OCI-LY3 (cell line): ENCODE data around the gene GPR107.

ENCODE experiments used
- H2AFZ ChIP-seq: fragments of 200-600, 300-600 bp; shearing (Covaris generic); 2 replicates; pipeline ENCODE4 v1.6.0; 2014; ENCODE audit warnings: antibody characterized with exemption, low read depth, low read length
- H3K27ac ChIP-seq: fragments of 200-600, 300-600 bp; sonication (generic); 2 replicates; pipeline ENCODE4 v1.5.1; 2014; ENCODE audit warnings: mild to moderate bottlenecking, low read length, moderate library complexity, mixed read lengths
- H3K27me3 ChIP-seq: fragments of 200-600, 300-600 bp; sonication (generic); 2 replicates; pipeline ENCODE4 v1.6.1; 2014; ENCODE audit warnings: low read depth, low read length, mixed read lengths
- H3K36me3 ChIP-seq: fragments of 200-600, 300-600 bp; sonication (generic); replicated peaks from 2 replicates; pipeline ENCODE3; 2014; ENCODE audit warnings: low read depth, low read length, mixed read lengths
- H3K4me1 ChIP-seq: fragments of 300-600, 200-600 bp; sonication (generic); 2 replicates; pipeline ENCODE4 v1.6.1; 2014; ENCODE audit warnings: low read length, mixed read lengths
- H3K4me2 ChIP-seq: fragments of 200-600, 300-600 bp; sonication (generic); 2 replicates; pipeline ENCODE4 v1.6.1; 2014; ENCODE audit warnings: low read length, mixed read lengths
- H3K4me3 ChIP-seq: fragments of 300-600, 200-600 bp; sonication (generic); 2 replicates; pipeline ENCODE4 v1.5.1; 2014; ENCODE audit warnings: antibody characterized with exemption, mild to moderate bottlenecking, low read length, moderate library complexity
- H3K79me2 ChIP-seq: fragments of 300-600, 200-600 bp; shearing (Covaris generic); 2 replicates; pipeline ENCODE4 v1.6.1; 2014; ENCODE audit warnings: mild to moderate bottlenecking, low read length, mixed read lengths
- H3K9ac ChIP-seq: fragments of 300-600, 200-600 bp; shearing (Covaris generic); 2 replicates; pipeline ENCODE4 v1.6.0; 2014; ENCODE audit warnings: mild to moderate bottlenecking, low read length, moderate library complexity
- H3K9me3 ChIP-seq: fragments of 200-600, 300-600 bp; shearing (Covaris generic); 2 replicates; pipeline ENCODE4 v1.6.1; 2014; ENCODE audit warnings: low read length, mixed read lengths; ENCODE audit not compliant: insufficient read depth
- H4K20me1 ChIP-seq: fragments of 200-600, 300-600 bp; sonication (generic); 2 replicates; pipeline ENCODE4 v1.6.1; 2016; ENCODE audit warnings: low read length, mixed read lengths; ENCODE audit not compliant: insufficient read depth
- CTCF ChIP-seq: fragments of 200-600, 300-600 bp; sonication (generic); IDR thresholded peaks from 2 replicates; pipeline ENCODE4 v1.5.1; 2014; ENCODE audit warnings: antibody characterized with exemption, low read length, low read depth
- EZH2phosphoT487 ChIP-seq: fragments of 200-600 bp; shearing (Covaris generic); IDR thresholded peaks from 2 replicates; pipeline ENCODE4 v1.6.1; 2018; ENCODE audit warnings: antibody characterized with exemption, mixed run types, low read depth

The GPR107 gene

GRCh38 chr9:130049431-130050210 is 4.1 kb upstream of the GPR107 start:
- no peak overlapping the region for H3K4me3 ChIP-seq
- TF ChIP-seq EZH2phosphoT487 (no peak), CTCF (no peak)
- H3K4me2 ChIP-seq: no peak overlapping the region
- H3K36me3 ChIP-seq: no peaks in the 10 kb centered on the region
- H3K9ac ChIP-seq: no peak overlapping the region
- no peaks in the 10 kb centered on the region for H4K20me1 ChIP-seq
- H3K9me3 ChIP-seq: no peaks in the 10 kb centered on the region
- H3K27me3 ChIP-seq: no peaks in the 10 kb centered on the region
- H3K27ac ChIP-seq: no peak overlapping the region
- peaks cover 41% of the 10 kb centered on the region for H3K79me2 ChIP-seq
- H3K4me1 ChIP-seq: peaks cover 28% of the 10 kb centered on the region
- no peak overlapping the region for H2AFZ ChIP-seq

GRCh38 chr9:130050462-130050861 is 3.2 kb upstream of the GPR107 start:
- Histone ChIP-seq H3K79me2 (peaks cover 43% of the 10 kb centered on the region), H3K4me1 (peaks cover 25% of the 10 kb centered on the region)

DNA sequence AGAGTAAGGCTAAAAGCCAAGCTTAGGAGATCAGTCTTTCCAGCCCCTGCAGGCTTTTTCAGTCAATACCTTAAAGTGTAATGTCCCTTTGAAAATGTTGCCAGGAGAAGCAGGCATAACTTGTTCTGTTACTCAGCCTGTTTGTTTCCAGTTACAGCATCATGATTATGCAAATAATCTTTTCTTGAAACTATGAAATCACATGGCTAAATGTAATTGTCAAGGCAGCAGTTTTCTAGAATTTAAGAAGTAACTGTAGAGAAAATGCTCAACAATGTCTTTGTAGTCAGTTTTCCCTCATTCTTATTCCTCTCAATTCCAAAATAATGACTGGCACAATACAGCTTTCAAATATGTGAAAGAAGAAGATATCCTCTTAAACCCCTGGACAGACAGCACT is 1.9 kb upstream of the GPR107 start:
- no peaks in the 10 kb centered on the region for H3K27me3 ChIP-seq
- H3K4me3 ChIP-seq: no peak overlapping the region
- no peaks in the 10 kb centered on the region for H4K20me1 ChIP-seq
- H3K9ac ChIP-seq: no peak overlapping the region
- no peaks in the 10 kb centered on the region for H3K9me3 ChIP-seq
- no peak overlapping the region for H2AFZ ChIP-seq
- TF ChIP-seq CTCF (no peak), EZH2phosphoT487 (no peak)
- no peaks in the 10 kb centered on the region for H3K36me3 ChIP-seq
- peaks cover 43% of the 10 kb centered on the region for H3K79me2 ChIP-seq
- H3K4me2 ChIP-seq: no peak overlapping the region
- H3K27ac ChIP-seq: no peak overlapping the region
- H3K4me1 ChIP-seq: peaks cover 19% of the 10 kb centered on the region

More at GRCh38 chr9:130050462-130050861, 3.2 kb upstream of the GPR107 start:
- Histone ChIP-seq H2AFZ (no peak overlapping the region), H3K36me3 (no peaks in the 10 kb centered on the region), H3K27ac (no peak overlapping the region), H3K4me2 (no peak overlapping the region), H4K20me1 (no peaks in the 10 kb centered on the region), H3K27me3 (no peaks in the 10 kb centered on the region), H3K9ac (no peak overlapping the region), H3K4me3 (no peak overlapping the region), H3K9me3 (no peaks in the 10 kb centered on the region)
- TF ChIP-seq EZH2phosphoT487 (no peak), CTCF (no peak)

DNA sequence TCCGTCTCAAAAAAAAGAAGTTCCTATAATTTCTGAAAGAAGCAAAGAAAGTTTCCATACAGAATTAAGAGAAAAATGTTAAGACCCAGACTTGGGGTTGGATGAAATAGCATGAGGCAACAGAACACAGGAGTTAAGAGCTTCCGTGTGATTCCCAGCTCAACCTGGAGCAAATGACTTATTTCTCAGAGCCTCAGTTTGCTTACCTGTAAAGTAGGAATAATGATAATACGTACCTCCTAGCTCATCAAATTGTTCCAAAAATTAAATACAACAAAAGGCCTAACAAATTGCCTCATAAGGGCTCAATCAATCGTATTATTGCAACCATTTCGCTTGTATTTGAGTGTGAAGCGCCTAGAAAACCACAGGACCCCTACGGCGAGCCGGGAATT is 600 bp upstream of the GPR107 start:
- Histone ChIP-seq H3K27me3 (no peaks in the 10 kb centered on the region), H3K9ac (peak overlapping the region; percentile 79), H3K27ac (peak overlapping the region; percentile 41; the same call in 1 of the 2 replicates), H3K79me2 (peaks cover 54% of the 10 kb centered on the region), H3K4me3 (peak overlapping the region; percentile 95), H3K4me1 (peaks cover 19% of the 10 kb centered on the region), H2AFZ (peak overlapping the region; percentile 89; the same call in 1 of the 2 replicates), H3K36me3 (no peaks in the 10 kb centered on the region), H3K4me2 (peak overlapping the region; percentile 99), H3K9me3 (no peaks in the 10 kb centered on the region), H4K20me1 (0 out of 2 replicates have a peak, but pooled peaks cover 3% of the 10 kb centered on the region)
- TF ChIP-seq CTCF: no peak
- no peak for TF ChIP-seq EZH2phosphoT487
